SKM-1 (cell line): ENCODE results near the gene F3.
"Not testable (repeated sequence)": the region's sequence is repeated elsewhere in the genome, so short reads cannot be mapped to it uniquely, and the experiment has no call there.

Source experiments
- DNase-seq: peaks from one replicate; lab custom pipeline; 2025; ENCODE audit not compliant: unreplicated experiment; lab: John Stamatoyannopoulos, UW

Gene F3

DNA sequence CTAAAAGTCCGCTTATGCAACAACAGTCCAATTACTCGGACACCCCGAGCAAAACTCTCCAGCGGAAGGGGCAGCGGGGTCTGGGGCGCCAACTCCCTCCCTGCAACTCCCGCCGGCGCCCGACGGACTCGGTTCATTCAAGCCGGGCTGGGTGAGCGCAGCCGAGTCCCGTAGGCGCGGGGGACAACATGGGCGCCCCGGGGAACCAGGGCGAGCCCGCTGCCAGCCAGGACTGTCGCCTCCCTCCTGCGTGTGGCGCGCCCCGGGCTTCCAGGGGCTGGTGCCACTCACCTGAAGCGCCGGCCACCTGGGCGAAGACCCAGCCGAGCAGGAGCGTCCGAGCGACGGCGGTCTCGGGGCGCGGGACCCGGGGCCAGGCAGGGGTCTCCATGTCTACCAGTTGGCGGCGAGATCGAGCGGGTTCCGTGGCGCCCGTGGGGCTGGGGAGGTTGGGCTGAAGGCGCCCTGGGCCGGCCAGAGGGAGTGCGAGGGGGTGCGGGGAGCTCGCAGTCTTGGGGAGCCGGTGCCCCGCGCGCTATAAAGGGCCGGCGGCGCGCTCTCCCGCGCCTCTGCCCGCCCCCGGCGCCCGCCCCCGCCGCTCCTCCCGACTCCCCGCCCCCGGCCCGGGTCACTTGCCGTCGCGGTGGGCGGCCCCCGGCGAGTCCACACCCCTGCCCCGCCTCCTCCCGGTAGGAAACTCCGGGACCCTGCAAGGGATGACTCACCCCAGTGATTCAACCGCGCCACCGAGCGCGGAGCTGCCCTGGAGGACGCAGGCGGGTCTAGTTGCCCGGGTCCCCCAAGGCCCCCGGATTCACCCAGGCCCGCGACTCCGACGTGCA lies at the start of gene F3:
TSS of gene F3 (minus strand) at position 514 of the 842 bp plus-strand sequence. CDS start at position 391, 123 bp downstream.
- DNase-seq = peak; percentile 42

- no peak for DNase-seq
These were observed 48.9 kb upstream of the F3 start for GRCh38 chr1:94590203-94591137.

DNA sequence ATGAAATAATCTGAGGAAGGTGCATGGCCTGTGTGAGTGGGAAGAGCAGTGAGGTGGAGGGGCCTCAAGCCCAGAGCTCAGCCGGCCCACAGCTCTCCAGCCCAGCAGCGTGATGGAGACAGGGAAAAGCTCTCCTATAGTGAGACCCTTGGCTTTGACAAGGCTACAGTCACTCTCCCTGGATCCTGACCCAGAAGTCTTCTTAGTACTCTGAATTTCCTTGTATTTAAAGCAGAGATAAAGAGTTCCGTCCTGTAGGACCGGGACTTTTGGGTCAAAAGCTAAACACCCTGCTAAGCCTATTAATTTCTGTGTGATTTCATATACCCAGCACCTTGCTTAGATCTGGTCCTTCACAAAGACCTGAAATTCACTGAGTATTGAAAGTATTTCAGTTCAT lies 48.2 kb upstream of the F3 start:
- DNase-seq = no peak

DNA sequence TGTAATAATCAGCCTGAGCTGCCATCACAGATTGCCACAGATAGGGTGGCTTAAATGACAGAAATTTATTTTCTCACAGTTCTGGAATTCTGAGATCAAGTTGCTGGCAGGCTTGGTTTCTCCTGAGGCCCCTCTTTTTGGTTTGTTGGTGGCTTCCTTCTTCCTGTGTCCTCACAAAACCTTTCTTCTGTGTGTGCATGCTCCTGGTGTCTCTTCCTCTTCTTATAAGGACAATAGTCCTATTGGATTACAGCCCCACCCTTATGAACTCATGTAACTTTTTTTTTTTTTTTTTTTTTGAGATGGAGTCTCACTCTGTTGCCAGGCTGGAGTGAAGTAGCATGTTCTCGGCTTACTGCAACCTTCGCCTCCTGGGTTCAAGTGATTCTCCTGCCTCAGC lies 41.0 kb upstream of the F3 start:
- no peak for DNase-seq

DNA sequence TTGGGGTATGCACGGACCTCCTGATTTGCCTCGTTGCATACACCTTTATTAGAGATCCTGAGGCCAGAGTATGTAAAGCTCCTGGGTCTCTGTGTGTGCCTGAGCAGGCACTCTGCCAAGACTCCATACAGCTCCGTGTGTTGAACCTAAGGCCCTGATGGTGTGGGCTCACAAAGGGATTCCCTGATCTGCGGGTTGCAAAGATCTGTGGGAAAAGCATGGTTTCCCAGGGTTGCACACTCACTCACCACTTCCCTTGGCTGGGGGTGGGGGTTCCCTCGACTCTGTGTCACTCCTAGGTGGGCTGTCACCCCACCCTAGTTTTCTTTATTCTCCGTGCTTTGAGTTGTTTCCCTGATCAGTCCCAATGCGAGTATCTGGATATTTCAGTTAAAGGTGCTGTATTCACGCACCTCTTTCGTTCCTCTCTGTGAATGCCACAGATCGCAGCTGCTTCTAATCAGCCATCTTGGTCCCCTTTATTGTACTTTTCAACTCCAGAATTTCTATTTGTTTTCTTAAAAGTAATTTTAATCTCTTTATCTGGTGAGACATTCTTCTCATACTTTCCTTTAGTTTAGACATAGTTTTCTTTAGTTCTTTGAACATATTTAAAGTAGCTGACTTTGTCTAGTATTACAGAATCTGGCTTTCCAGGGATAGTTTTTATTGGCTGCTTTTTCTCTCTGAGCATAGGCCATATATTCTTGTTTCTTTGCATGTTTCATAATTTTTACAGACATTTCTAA lies 39.0 kb upstream of the F3 start:
- no peak for DNase-seq

DNA sequence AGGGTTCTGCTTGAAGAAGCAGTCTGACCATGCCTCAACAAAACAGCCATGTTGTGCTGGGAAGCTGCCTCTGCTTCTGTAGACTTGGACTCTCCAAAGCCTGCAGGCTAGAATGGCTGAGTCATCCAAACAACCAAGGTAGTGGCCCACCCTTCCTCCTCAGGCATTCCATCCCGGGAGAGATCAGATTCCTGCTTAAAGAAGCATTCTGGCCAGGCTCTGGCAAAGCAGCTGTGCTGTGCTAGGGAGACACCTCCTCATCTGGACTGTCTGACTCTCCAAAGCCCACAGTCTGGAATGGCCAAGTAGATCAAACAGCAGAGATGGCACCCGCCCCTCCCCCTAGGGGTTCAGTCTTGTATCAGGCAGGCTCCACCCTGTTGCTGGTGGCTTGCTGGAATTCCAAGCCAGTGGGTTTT lies 38.3 kb upstream of the F3 start:
- DNase-seq = no peak

GRCh38 chr1:94578856-94579255 lies 37.3 kb upstream of the F3 start:
- no peak for DNase-seq

DNA sequence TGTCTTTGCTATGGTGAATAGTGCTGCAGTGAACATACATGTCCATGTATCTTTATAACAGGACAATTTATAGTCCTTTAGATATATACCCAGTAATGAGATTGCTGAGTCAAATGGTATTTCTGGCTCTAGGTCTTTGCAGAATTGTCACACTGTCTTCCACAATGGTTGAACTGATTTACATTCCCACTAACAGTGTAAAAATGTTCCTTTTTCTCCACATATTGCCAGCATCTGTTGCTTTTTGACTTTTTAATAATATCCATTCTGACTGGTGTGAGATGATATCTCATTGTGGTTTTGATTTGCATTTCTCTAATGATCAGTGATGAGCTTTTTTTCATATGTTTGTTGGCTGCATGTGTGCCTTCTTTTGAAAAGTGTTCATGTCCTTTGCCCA lies 32.4 kb upstream of the F3 start:
- DNase-seq = not testable (repeated sequence)

DNA sequence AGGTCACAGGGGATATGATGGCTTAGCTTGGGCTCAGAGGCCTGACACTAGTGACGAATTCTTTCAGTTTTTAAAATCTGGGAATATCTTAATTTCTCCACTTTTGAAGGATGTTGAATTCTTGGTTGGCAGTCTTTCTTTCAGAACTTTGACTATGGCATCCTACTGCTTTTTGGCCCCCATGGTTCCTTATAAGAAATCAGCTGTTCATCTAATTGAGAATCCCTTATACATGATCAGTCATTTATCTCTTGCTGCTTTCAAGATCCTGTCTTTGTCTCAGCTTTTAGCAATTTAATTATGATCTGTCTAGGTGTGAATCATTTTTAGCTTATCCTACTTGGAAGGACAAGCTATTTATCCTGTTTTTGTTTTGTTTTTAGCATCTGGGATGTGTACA lies 31.2 kb upstream of the F3 start:
- DNase-seq = no peak

GRCh38 chr1:94570965-94571364 lies 29.4 kb upstream of the F3 start:
- not testable (repeated sequence) for DNase-seq

DNA sequence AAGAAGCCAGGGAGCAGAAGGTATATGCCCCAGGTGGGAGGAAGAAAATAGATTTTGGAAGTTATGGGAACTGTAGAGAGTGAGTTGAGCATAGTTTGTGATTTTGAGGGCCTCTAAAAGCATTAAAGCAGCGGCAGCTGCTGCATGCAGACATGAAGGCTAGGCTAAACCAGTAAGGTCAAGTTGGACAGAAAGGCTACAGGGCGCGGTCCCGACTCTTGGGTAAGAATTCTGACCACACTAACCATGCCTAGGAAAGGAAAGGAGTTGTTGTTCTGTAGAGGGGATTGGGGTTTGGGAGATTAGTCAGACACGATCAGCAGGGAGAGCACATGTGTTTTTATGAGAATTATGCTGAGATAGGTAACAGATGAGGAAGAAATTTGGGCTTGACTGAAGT lies 27.2 kb upstream of the F3 start:
- not testable (repeated sequence) for DNase-seq

- DNase-seq = not testable (repeated sequence)
These were observed 26.5 kb upstream of the F3 start for GRCh38 chr1:94567975-94568607.

GRCh38 chr1:94566436-94566835 lies 24.9 kb upstream of the F3 start:
- DNase-seq = not testable (repeated sequence)

- DNase-seq = no peak
These were observed 24.3 kb upstream of the F3 start for GRCh38 chr1:94565901-94566300.

DNA sequence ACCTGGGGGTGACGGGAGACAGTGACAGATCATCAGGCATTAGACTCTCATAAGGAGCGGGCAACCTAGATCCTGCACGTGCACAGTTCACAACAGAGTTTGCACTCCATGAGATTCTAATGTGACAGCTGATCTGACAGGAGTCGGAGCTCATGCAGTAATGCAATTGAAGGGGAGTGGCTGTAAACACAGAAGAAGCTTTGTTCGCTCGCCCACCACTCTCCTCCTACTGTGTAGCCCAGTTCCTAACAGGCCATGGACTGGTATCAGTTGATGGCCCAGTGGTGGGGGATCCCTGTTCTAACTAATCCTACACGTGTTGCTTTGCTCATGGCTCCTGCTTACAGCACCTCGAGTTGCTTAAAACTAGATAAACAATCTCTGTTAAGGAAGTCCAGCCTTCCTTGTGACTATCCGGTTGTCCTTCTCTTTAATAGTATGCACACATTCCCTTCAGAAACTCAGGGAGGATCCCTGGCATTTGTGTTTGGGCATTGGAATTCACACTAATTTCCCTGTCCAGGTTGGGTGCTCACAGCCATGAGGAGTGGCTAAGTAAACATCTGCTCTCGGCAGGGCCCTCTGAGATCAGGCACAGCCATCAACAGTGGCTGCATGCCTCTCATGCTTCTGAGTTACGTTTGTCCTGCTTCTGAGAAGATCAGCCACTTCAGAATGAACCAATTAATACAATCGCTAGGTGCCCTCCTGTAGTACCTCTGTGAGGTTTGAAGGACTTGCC lies 21.1 kb upstream of the F3 start:
- DNase-seq = no peak

GRCh38 chr1:94560333-94560732 lies 18.8 kb upstream of the F3 start:
- DNase-seq = no peak

- DNase-seq = no peak
These were observed 18.4 kb upstream of the F3 start for GRCh38 chr1:94559921-94560320.

- no peak for DNase-seq
These were observed 13.5 kb upstream of the F3 start for GRCh38 chr1:94555091-94555490.

DNA sequence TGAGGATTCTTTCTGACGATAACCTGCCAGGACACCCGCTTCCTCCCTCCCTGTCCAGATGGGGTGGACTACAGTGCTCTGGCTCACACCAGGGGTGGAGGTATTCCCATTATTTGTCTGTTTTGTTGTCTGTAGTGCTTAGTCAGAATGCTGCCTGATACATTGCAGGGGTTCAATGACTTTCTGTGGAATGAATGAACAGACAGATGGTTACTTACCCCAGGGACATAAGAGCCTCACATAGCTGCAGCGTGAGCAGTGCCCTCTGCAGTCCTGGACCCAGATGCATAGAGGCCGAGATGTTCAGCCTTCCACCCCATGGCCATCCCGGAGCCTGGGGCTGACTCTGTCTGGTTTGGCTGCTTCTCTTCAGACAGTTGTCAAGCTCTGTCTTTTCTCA lies 13.0 kb upstream of the F3 start:
- no peak for DNase-seq

DNA sequence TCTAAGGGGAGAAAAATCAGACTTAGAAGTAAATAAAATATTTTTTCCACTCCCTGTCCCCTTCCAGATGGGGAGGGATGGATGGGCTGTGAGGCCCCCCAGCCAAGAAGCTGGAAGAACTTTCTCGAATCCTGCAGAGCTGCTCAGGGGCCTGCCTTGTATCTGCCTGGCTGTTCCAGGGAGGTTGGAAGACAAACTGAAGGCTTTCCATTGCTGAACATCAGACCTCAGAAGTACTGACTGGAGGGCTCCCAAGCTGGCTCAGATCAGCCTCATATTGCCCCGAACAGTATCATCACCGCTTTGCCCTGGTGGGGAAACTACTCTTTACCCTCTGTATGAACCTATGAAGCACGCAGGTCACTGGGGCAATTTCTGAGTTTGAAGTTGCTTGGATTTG lies 12.4 kb upstream of the F3 start:
- no peak for DNase-seq
